Endothelial cell of umbilical vein (primary cell): ENCODE measurements around the gene ITGA8. TPM values are rescaled to one million over a fixed set of nuclear protein-coding genes. Genes with fewer than 3 reads are reported as not detected.

ENCODE experiments used
- BruUV-seq: library from RNA; stranded (reverse); fragments of 400-500 nt; replicated peaks from 2 replicates; lab custom pipeline; 2021; lab: Mats Ljungman, UMichigan
- CTCF ChIA-PET: fragments of 300-600, 350-600 bp; sonication (Branson Sonifier 250); formaldehyde crosslinking; loops from one replicate; lab custom pipeline; 2021; ENCODE audit warnings: antibody characterized with exemption, inconsistent platforms; lab: Charles Lee
- POLR2A ChIA-PET: fragments of 300-600, 350-600 bp; sonication (Branson Sonifier 250); formaldehyde crosslinking; loops from one replicate; lab custom pipeline; 2021; ENCODE audit warnings: antibody characterized with exemption, inconsistent platforms; lab: Charles Lee
- DNase-seq: peaks from one replicate; pipeline ENCODE4 v3.0.0-alpha.2; 2011; ENCODE audit warnings: low read depth, low spot score
- FAIRE-seq: peaks from 2 replicates; lab custom pipeline; 2011; peaks lifted over from hg19 to GRCh38; lab: Jason Lieb, UNC
- H2AFZ ChIP-seq: 2 replicates; pipeline ENCODE4 v1.6.0; 2012; ENCODE audit warnings: low read depth, low read length, control low read depth, inconsistent platforms
- H3K27ac ChIP-seq: 2 replicates; pipeline ENCODE4 v1.5.1; 2011; ENCODE audit warnings: low read depth, mild to moderate bottlenecking, control low read depth, low read length, moderate library complexity; ENCODE audit not compliant: insufficient read depth
- H3K27me3 ChIP-seq, 2 experiments: 2 replicates each; pipeline versions ENCODE4 v1.6.0 to v1.6.1; 2011; ENCODE audit warnings: low read length in 2 of 2, mixed read lengths in 1 of 2; ENCODE audit not compliant: control insufficient read depth in 2 of 2, insufficient read depth in 2 of 2
- H3K36me3 ChIP-seq, 2 experiments: 2 replicates in 1 of 2; 3 replicates in 1 of 2; pipeline ENCODE4 v1.5.1; 2011; ENCODE audit warnings: low read length in 2 of 2, mild to moderate bottlenecking in 1 of 2, moderate library complexity in 1 of 2; ENCODE audit not compliant: control insufficient read depth in 2 of 2, insufficient read depth in 2 of 2; ENCODE audit errors: extremely low read depth in 1 of 2
- H3K4me1 ChIP-seq: 3 replicates; pipeline ENCODE4 v1.5.1; 2011; ENCODE audit warnings: mild to moderate bottlenecking, low read length; ENCODE audit not compliant: control insufficient read depth, insufficient read depth; ENCODE audit errors: extremely low read depth
- H3K4me2 ChIP-seq: 2 replicates; pipeline ENCODE4 v1.6.1; 2011; ENCODE audit warnings: low read length, control low read depth, mixed read lengths; ENCODE audit not compliant: insufficient read depth
- H3K4me3 ChIP-seq, 3 experiments: fragments of 200-600 bp in 1 of 3; sonication (generic), shearing (Covaris generic) in 1 of 3; replicated peaks in 1 of 3; 2 replicates each; pipeline ENCODE4 v1.5.1; 2011 to 2016; ENCODE audit warnings: control low read depth in 3 of 3, low read length in 3 of 3, mild to moderate bottlenecking in 2 of 3, inconsistent platforms in 1 of 3, low read depth in 1 of 3, moderate library complexity in 1 of 3; ENCODE audit not compliant: insufficient read depth in 1 of 3
- H3K79me2 ChIP-seq: 2 replicates; pipeline ENCODE4 v1.6.0; 2012; ENCODE audit warnings: low read length, inconsistent platforms; ENCODE audit not compliant: control insufficient read depth, insufficient read depth
- H3K9ac ChIP-seq: replicated peaks from 2 replicates; pipeline ENCODE3; 2011; ENCODE audit warnings: low read length, control low read depth; ENCODE audit not compliant: insufficient read depth; ENCODE audit errors: extremely low read depth
- H3K9me1 ChIP-seq: replicated peaks from 3 replicates; pipeline ENCODE4 v1.6.0; 2011; ENCODE audit warnings: mild to moderate bottlenecking, low read length; ENCODE audit not compliant: control insufficient read depth, insufficient read depth; ENCODE audit errors: extremely low read depth
- H3K9me3 ChIP-seq: replicated peaks from 2 replicates; pipeline ENCODE4 v1.5.1; 2012; ENCODE audit warnings: low read length, inconsistent platforms; ENCODE audit not compliant: control insufficient read depth, insufficient read depth
- H4K20me1 ChIP-seq: replicated peaks from 2 replicates; pipeline ENCODE3; 2011; ENCODE audit warnings: mild to moderate bottlenecking, low read length; ENCODE audit not compliant: control insufficient read depth, insufficient read depth; ENCODE audit errors: extremely low read depth
- EZH2 ChIP-seq: IDR thresholded peaks from 2 replicates; pipeline ENCODE4 v1.6.1; 2012; ENCODE audit warnings: borderline replicate concordance, low read depth, mild to moderate bottlenecking, moderate library complexity, low read length, inconsistent platforms; ENCODE audit not compliant: severe bottlenecking
- FOS ChIP-seq: IDR thresholded peaks from 2 replicates; pipeline ENCODE4 v1.6.1; 2011; ENCODE audit warnings: mild to moderate bottlenecking, low read length, moderate library complexity, borderline replicate concordance; ENCODE audit not compliant: insufficient read depth
- JUN ChIP-seq: IDR thresholded peaks from 2 replicates; pipeline ENCODE4 v1.6.1; 2011; ENCODE audit warnings: borderline replicate concordance, low read depth; ENCODE audit not compliant: insufficient read length, insufficient read depth
- MAX ChIP-seq: IDR thresholded peaks from 2 replicates; pipeline ENCODE4 v1.6.1; 2011; ENCODE audit not compliant: insufficient read depth, insufficient read length
- MYC ChIP-seq: IDR thresholded peaks from one replicate; pipeline ENCODE4 v1.6.1; 2011; ENCODE audit warnings: mild to moderate bottlenecking, low read depth, low read length
- POLR2A ChIP-seq: IDR thresholded peaks from 2 replicates; pipeline ENCODE4 v1.6.1; 2012; ENCODE audit warnings: low read depth, mild to moderate bottlenecking, control low read depth, low read length
- POLR2AphosphoS5 ChIP-seq: IDR thresholded peaks from 2 replicates; pipeline ENCODE4 v1.6.1; 2012; ENCODE audit warnings: low read depth, mild to moderate bottlenecking, control low read depth, low read length, moderate library complexity; ENCODE audit not compliant: insufficient read depth
- dilution Hi-C: fragments of 300-500 bp; cut with MboI; formaldehyde crosslinking; loops from one replicate; pipeline ENCODE4 v1.15.0; 2019; ENCODE audit warnings: low sequenced_read_pairs; ENCODE audit not compliant: extremely low pct_ligation_motif_present
- intact Hi-C: fragments of 100-400 bp; cut with micrococcal nuclease; formaldehyde crosslinking; loops from one replicate; pipeline ENCODE4 v1.10.0; 2022
- polyA plus RNA-seq, 4 experiments: library from polyadenylated mRNA; depleted of rRNA in 3 of 4; stranded (reverse) in 3 of 4; unstranded in 1 of 4; fragments of >200 nt; gene quantifications; 2 replicates each; pipeline versions ENCODE4 v1.2.1 to v1.2.3, GENCODE V29; 2011 to 2012; ENCODE audit warnings: missing spikeins in 1 of 4
- total RNA-seq: library from RNA; stranded (reverse); gene quantifications from 2 replicates; pipeline ENCODE4 v1.2.3, GENCODE V29; 2021

ITGA8 gene
- total and polyA plus RNA-seq, 2 donors (not counting 3 experiments of a cell fraction or from before 2014, with no cell fraction given), result 0.04 to 0.40 TPM

GRCh38 chr10:15681076-15681475 lies 38.6 kb downstream of the ITGA8 start:
- ChIA-PET CTCF (interaction anchor here (0.9 to 1.4 kb wide), 3 partner anchors 8 to 96 kb away, joined by 3 read pairs; no protein-coding TSS in a partner anchor), POLR2A (no interaction called here)
- no peak for FAIRE-seq

GRCh38 chr10:15678851-15679250 lies 40.9 kb downstream of the ITGA8 start:
- FAIRE-seq (no peak), DNase-seq (peak; percentile 11)

More at GRCh38 chr10:15681076-15681475, 38.6 kb downstream of the ITGA8 start:
- no peak overlapping the region for H3K9ac ChIP-seq
- H2AFZ ChIP-seq, result no peak overlapping the region
- intact Hi-C loops (no loop called here), dilution Hi-C loops (no loop called here)
- no peaks in the 10 kb centered on the region for H3K79me2 ChIP-seq
- H3K9me3 ChIP-seq, result no peaks in the 10 kb centered on the region
- no peaks in the 10 kb centered on the region for H3K27me3 ChIP-seq
- BruUV-seq, result no TSS peak
- H3K27ac ChIP-seq, result no peak overlapping the region
- H3K4me3 ChIP-seq, result no peak overlapping the region
- no peak for TF ChIP-seq MAX
- no peak for TF ChIP-seq JUN
- H3K36me3 ChIP-seq, result no peaks in the 10 kb centered on the region
- no peak overlapping the region for H3K4me2 ChIP-seq
- peaks cover 8% of the 10 kb centered on the region for H3K4me1 ChIP-seq
- no peak for DNase-seq
- H3K9me1 ChIP-seq, result no peaks in the 10 kb centered on the region
- no peaks in the 10 kb centered on the region for H4K20me1 ChIP-seq

More at GRCh38 chr10:15678851-15679250, 40.9 kb downstream of the ITGA8 start:
- no peaks in the 10 kb centered on the region for H3K79me2 ChIP-seq
- no peaks in the 10 kb centered on the region for H3K9me1 ChIP-seq
- H3K36me3 ChIP-seq, result no peaks in the 10 kb centered on the region
- peaks cover 8% of the 10 kb centered on the region for H3K4me1 ChIP-seq
- no TSS peak for BruUV-seq
- H3K27me3 ChIP-seq, result no peaks in the 10 kb centered on the region
- H3K9me3 ChIP-seq, result no peaks in the 10 kb centered on the region
- no peak overlapping the region for H3K27ac ChIP-seq
- H3K4me3 ChIP-seq, result no peak overlapping the region
- intact Hi-C loops, result no loop called here
- H2AFZ ChIP-seq, result no peak overlapping the region
- dilution Hi-C loops, result no loop called here
- TF ChIP-seq POLR2A (no peak), MYC (no peak), FOS (no peak), POLR2AphosphoS5 (no peak), JUN (no peak), EZH2 (no peak)
- CTCF ChIA-PET, result no interaction called here
- H4K20me1 ChIP-seq, result no peaks in the 10 kb centered on the region
- H3K9ac ChIP-seq, result no peak overlapping the region
- H3K4me2 ChIP-seq, result no peak overlapping the region
- POLR2A ChIA-PET, result no interaction called here
